ENCODE measurements around the gene ZNF14. TPM values are rescaled to one million over a fixed set of nuclear protein-coding genes. Genes with fewer than 3 reads are reported as not detected.

ZNF14 gene
- total and polyA plus RNA-seq, 9 of the 15 experiments (the other 6 are each of a cell fraction or from before 2014, with no cell fraction given) = 1.9 to 7.0 (median 4.0) TPM

DNA sequence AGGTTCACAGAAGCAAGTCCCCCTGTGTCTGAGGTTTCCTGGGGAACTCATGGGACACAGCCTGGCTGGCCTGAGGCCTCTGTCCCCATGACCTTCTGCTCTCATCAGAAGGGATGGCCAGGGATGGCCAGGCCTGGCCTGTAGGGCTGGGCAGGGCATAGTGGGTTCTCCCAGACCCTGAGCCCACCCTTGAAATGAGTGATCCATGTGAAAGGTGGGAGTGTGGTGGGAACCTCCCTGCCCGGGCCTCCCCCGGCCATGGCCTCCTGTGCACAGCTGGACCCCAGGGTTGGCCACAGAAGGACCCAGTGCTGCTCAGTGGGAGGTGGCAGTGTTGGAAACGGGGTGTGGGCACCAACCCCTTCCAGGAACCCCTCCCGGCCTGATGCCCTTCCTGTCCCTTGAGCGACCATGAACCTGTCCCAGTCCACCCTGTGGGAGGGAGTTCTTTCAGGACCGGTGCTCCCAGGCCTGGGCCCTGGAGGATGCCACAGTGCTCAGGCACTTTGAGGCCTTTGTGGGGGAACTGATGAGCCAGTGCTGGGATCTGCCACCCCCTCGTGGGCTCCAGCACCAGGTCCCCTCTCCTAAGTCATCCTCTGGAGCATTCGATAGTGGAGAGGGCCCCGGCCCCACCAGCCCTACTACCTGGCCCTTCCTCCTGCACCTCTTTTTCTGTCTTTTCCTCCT, 15.5 kb upstream of the ZNF14 start:
- intact Hi-C loops (cut with micrococcal nuclease) = loop anchor here (10.0 kb wide), 1 partner anchor 184 kb away; no protein-coding TSS in a partner anchor
- no peaks in the 10 kb centered on the region for H3K9me3 ChIP-seq (replicated peaks; ENCODE audit: control insufficient read depth, insufficient read depth, low read depth, low read length)

More for the DNA sequence above, 15.5 kb upstream of the ZNF14 start:
- BruUV-seq (replicated peaks) = no TSS peak
- no peaks in the 10 kb centered on the region for H3K36me3 ChIP-seq (ENCODE audit: control insufficient read depth, insufficient read depth, low read length)
- no peak overlapping the region for H3K9ac ChIP-seq (ENCODE audit: insufficient read depth in 1 of 2, low read depth in 2 of 2, low read length in 2 of 2)
- H3K4me1 ChIP-seq (replicated peaks in 1 of 2; ENCODE audit: control insufficient read depth in 2 of 2, insufficient read depth in 2 of 2, low read length in 2 of 2) = peaks cover 0 to 20% of the 10 kb centered on the region in 2 experiments; a peak in 3 of 5 replicates
- H3K4me2 ChIP-seq (ENCODE audit: insufficient read depth, low read length) = no peak overlapping the region
- peaks cover 3% of the 10 kb centered on the region for H3K9me1 ChIP-seq (ENCODE audit: control insufficient read depth, insufficient read depth, low read length)
- no peaks in the 10 kb centered on the region for H4K20me1 ChIP-seq (replicated peaks; ENCODE audit: control insufficient read depth, insufficient read depth, low read length)
- TF ChIP-seq NR2C1 (IDR thresholded peaks at IDR 0.05) (no peak), NR2C1 (tag; IDR thresholded peaks at IDR 0.05) (no peak), ZNF253 (CRISPR knock-in tag; conservative IDR thresholded peaks at IDR 0.05) (no peak), ZNF282 (CRISPR knock-in tag; IDR thresholded peaks at IDR 0.05) (no peak), ZNF707 (CRISPR knock-in tag; conservative IDR thresholded peaks at IDR 0.05) (no peak), FOSL1 (tag; conservative IDR thresholded peaks at IDR 0.05) (no peak), SOX6 (IDR thresholded peaks at IDR 0.05) (no peak), GTF2F1 (IDR thresholded peaks at IDR 0.05; ENCODE audit: low read depth, low read length) (no peak)
- TF ChIP-seq, protein P1, sequence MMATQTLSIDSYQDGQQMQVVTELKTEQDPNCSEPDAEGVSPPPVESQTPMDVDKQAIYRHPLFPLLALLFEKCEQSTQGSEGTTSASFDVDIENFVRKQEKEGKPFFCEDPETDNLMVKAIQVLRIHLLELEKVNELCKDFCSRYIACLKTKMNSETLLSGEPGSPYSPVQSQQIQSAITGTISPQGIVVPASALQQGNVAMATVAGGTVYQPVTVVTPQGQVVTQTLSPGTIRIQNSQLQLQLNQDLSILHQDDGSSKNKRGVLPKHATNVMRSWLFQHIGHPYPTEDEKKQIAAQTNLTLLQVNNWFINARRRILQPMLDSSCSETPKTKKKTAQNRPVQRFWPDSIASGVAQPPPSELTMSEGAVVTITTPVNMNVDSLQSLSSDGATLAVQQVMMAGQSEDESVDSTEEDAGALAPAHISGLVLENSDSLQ (IDR thresholded peaks at IDR 0.05) = no peak
- TF ChIP-seq, protein P2, sequence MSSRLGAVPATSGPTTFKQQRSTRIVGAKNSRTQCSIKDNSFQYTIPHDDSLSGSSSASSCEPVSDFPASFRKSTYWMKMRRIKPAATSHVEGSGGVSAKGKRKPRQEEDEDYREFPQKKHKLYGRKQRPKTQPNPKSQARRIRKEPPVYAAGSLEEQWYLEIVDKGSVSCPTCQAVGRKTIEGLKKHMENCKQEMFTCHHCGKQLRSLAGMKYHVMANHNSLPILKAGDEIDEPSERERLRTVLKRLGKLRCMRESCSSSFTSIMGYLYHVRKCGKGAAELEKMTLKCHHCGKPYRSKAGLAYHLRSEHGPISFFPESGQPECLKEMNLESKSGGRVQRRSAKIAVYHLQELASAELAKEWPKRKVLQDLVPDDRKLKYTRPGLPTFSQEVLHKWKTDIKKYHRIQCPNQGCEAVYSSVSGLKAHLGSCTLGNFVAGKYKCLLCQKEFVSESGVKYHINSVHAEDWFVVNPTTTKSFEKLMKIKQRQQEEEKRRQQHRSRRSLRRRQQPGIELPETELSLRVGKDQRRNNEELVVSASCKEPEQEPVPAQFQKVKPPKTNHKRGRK (tag; IDR thresholded peaks at IDR 0.05) = no peak
- TF ChIP-seq, protein P3, sequence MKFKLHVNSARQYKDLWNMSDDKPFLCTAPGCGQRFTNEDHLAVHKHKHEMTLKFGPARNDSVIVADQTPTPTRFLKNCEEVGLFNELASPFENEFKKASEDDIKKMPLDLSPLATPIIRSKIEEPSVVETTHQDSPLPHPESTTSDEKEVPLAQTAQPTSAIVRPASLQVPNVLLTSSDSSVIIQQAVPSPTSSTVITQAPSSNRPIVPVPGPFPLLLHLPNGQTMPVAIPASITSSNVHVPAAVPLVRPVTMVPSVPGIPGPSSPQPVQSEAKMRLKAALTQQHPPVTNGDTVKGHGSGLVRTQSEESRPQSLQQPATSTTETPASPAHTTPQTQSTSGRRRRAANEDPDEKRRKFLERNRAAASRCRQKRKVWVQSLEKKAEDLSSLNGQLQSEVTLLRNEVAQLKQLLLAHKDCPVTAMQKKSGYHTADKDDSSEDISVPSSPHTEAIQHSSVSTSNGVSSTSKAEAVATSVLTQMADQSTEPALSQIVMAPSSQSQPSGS (CRISPR knock-in tag; IDR thresholded peaks at IDR 0.05) = no peak
- no peak overlapping the region for H3K4me3 ChIP-seq
- ChIA-PET CTCF (ENCODE audit: low intra/inter-chr PET ratio) (no interaction called here), POLR2A (interaction anchor here (0.9 kb wide), 1 partner anchor 10 kb away, joined by 3 read pairs; no protein-coding TSS in a partner anchor)
- in situ Hi-C loops (cut with MboI) = no loop called here
- WGBS (ENCODE audit: insufficient coverage, low coverage, missing lambda C conversion rate) = 3% methylated on average over 9 of the region's 9 CpGs
- no peak for FAIRE-seq
- peaks cover 11 to 72% of the 10 kb centered on the region in 2 experiments; a peak in 4 of 5 replicates for H3K27me3 ChIP-seq (ENCODE audit: control insufficient read depth in 2 of 2, insufficient read depth in 2 of 2, low read length in 2 of 2)
- H2AFZ ChIP-seq (ENCODE audit: low read depth, low read length) = no peak overlapping the region
- peak in 1 of 4 experiments; percentile 3 for DNase-seq (ENCODE audit: extremely low read depth in 1 of 4, low spot score in 3 of 4)
- no peak for ATAC-seq
- no peak overlapping the region for H3K27ac ChIP-seq (ENCODE audit: extremely low read depth, low read depth, low read length)
- H3K79me2 ChIP-seq (ENCODE audit: control insufficient read depth, insufficient read depth, low read length) = no peaks in the 10 kb centered on the region

All from K562 (cell line).